Upper lobe of left lung (tissue), 6 donors: ENCODE data around the gene DPYD. TPM values are rescaled to one million over a fixed set of nuclear protein-coding genes. Genes with fewer than 3 reads are reported as not detected.

Experiments
- ATAC-seq, 2 donors: fragments of 200-7000 bp; cut with Tn5 transposase; one replicate each; pipeline ENCODE4 v1.9.1; 2022; ENCODE audit warnings: mild to moderate bottlenecking in 2 of 2, moderate library complexity in 2 of 2; ENCODE audit not compliant: low FRiP score in 2 of 2
- DNase-seq, 2 donors: peaks; one replicate each; pipeline ENCODE4 v3.0.0-alpha.2; 2019 to 2020
- H3K27ac ChIP-seq, 4 donors: fragments of 200-600 bp; sonication (generic); one replicate each; pipeline ENCODE4 v1.5.1; 2016 to 2019
- H3K27me3 ChIP-seq, 4 donors: fragments of 200-600 bp; sonication (generic); one replicate each; pipeline ENCODE4 v1.5.1; 2017 to 2019
- H3K36me3 ChIP-seq, 4 donors: fragments of 200-600 bp; sonication (generic); one replicate each; pipeline ENCODE4 v1.5.1; 2016 to 2019
- H3K4me1 ChIP-seq, 4 donors: fragments of 200-600 bp; sonication (generic); one replicate each; pipeline ENCODE4 v1.5.1; 2018 to 2019
- H3K4me3 ChIP-seq, 4 donors: fragments of 200-600 bp; sonication (generic); one replicate each; pipeline ENCODE4 v1.5.1; 2017 to 2019; ENCODE audit warnings: mild to moderate bottlenecking in 2 of 4, moderate library complexity in 1 of 4
- H3K9me3 ChIP-seq, 4 donors: fragments of 200-600 bp; sonication (generic); one replicate each; pipeline ENCODE4 v1.5.1; 2018 to 2019
- EP300 ChIP-seq, 4 donors: sonication (generic); formaldehyde crosslinking; IDR thresholded peaks; one replicate each; pipeline ENCODE4 v1.5.1; 2017; ENCODE audit warnings: antibody characterized with exemption in 4 of 4, control low read depth in 2 of 4
- POLR2A ChIP-seq, 4 donors: fragments of 450-650 bp; IDR thresholded peaks; one replicate each; pipeline ENCODE4 v1.5.1; 2016 to 2017; ENCODE audit warnings: antibody characterized with exemption in 4 of 4, mild to moderate bottlenecking in 2 of 4
- POLR2AphosphoS5 ChIP-seq, 2 donors: sonication (generic); formaldehyde crosslinking; IDR thresholded peaks; one replicate each; pipeline ENCODE4 v1.5.1; 2017; ENCODE audit warnings: antibody characterized with exemption in 2 of 2
- WGBS, 2 donors: methylation state at CpG; one replicate each; pipeline ENCODE4 v1.1.5; 2017 to 2018; 5-methylcytosine and 5-hydroxymethylcytosine counted together
- total RNA-seq, 6 donors: library from RNA; depleted of rRNA in 4 of 6; stranded (reverse); fragments of >200 nt in 4 of 6; gene quantifications; one replicate each; pipeline versions ENCODE4 v1.1.0 to v1.2.1, GENCODE V29; 2016 to 2021
- TF ChIP-seq, protein P1 (sequence below), 6 experiments: fragments of 450-650 bp in 4 of 6; fragments of 200-600 bp in 2 of 6; sonication (generic) in 2 of 6; IDR thresholded peaks; one replicate each; pipeline ENCODE4 v1.5.1; 2016 to 2019; ENCODE audit warnings: antibody characterized with exemption in 6 of 6
- donor health status: DM: no; HTN: no; CAD: no; lungs with moderate emphysema.
- donor health status: DM: no; HTN: yes; CAD: no; lungs with severe emphysema.

Gene DPYD
- total RNA-seq, 6 donors from 2014 or later = 60.9 to 106 (median 79.7) TPM

DNA sequence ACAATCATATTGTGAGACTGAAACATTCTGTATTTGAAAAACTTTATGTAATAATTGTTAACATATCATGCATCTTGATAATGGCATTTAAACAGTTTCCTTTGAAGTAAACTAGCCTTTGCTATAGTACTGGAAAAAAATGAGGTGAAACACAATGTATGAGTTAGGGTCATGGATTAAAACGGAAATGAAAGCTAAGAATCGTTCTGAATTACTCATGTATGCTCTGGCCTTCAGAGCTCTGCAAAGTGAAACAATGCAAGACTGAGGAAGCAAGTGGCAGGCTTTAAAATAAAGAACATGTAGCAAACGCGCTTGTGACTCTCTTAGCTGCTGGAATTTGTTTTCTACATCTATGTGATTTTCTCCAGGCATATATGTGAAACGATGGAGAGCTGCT lies 317.1 kb downstream of the DPYD start:
- Histone ChIP-seq H3K4me1 (no peaks in the 10 kb centered on the region), H3K36me3 (no peaks in the 10 kb centered on the region), H3K4me3 (no peak overlapping the region), H3K27me3 (no peaks in the 10 kb centered on the region), H3K9me3 (no peaks in the 10 kb centered on the region), H3K27ac (no peak overlapping the region)
- TF ChIP-seq EP300 (IDR thresholded peaks at IDR 0.05) = no peak
- no peak for DNase-seq
- WGBS, 2 donors = 49 to 63% methylated on average over 5 of the region's 5 CpGs
- no peak for ATAC-seq

DNA sequence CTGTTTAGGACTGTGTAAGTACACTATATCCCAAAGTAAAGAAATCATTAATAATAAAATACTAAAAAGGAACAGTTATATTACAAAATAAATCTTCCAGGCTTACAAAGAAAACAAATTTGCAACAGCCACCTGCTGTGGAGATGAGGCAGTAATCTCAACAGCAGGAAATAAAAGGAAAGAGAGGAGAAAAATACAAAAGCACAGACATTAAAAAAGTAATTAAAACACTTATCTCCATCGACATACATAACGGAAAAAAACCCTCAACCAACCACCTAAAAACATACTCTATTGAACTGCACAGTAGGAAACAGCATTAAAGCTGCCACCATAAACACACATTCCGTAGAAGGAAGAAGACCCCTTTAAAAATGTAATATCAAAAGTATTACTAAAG lies 317.6 kb downstream of the DPYD start:
- WGBS, 2 donors = 81 to 87% methylated on average over 3 of the region's 3 CpGs
- TF ChIP-seq POLR2A (IDR thresholded peaks at IDR 0.05) = no peak
- TF ChIP-seq, protein P1, sequence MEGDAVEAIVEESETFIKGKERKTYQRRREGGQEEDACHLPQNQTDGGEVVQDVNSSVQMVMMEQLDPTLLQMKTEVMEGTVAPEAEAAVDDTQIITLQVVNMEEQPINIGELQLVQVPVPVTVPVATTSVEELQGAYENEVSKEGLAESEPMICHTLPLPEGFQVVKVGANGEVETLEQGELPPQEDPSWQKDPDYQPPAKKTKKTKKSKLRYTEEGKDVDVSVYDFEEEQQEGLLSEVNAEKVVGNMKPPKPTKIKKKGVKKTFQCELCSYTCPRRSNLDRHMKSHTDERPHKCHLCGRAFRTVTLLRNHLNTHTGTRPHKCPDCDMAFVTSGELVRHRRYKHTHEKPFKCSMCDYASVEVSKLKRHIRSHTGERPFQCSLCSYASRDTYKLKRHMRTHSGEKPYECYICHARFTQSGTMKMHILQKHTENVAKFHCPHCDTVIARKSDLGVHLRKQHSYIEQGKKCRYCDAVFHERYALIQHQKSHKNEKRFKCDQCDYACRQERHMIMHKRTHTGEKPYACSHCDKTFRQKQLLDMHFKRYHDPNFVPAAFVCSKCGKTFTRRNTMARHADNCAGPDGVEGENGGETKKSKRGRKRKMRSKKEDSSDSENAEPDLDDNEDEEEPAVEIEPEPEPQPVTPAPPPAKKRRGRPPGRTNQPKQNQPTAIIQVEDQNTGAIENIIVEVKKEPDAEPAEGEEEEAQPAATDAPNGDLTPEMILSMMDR (IDR thresholded peaks at IDR 0.05) = no peak
- no peak for ATAC-seq
- no peaks in the 10 kb centered on the region for H3K36me3 ChIP-seq
- no peak overlapping the region for H3K4me3 ChIP-seq
- H3K4me1 ChIP-seq = no peaks in the 10 kb centered on the region
- H3K9me3 ChIP-seq = no peaks in the 10 kb centered on the region
- no peak for DNase-seq
- H3K27ac ChIP-seq = no peak overlapping the region
- no peaks in the 10 kb centered on the region for H3K27me3 ChIP-seq

DNA sequence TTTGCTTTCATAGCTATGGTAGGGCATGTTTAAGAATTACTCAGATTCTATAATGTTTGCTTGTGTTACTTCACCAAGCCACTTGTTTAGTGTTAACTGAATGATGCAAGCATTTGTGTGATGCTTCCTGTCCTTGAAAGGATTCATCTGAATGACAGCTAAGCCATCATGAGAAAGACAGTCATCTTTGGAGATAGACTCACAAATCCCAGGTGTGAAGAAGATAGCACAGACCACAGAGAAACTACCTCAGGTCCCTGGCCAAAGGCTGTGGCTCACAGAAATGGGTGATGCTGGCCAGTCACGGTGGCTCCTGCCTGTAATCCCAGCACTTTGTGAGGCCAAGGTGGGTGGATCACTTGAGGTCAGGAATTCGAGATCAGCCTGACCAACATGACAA lies 321.4 kb downstream of the DPYD start:
- WGBS, 2 donors = 50 to 86% methylated on average over 1 to 2 of the region's 2 CpGs
- H3K4me3 ChIP-seq = no peak overlapping the region
- no peak for ATAC-seq
- no peaks in the 10 kb centered on the region for H3K27me3 ChIP-seq
- H3K27ac ChIP-seq = no peak overlapping the region
- H3K9me3 ChIP-seq = no peaks in the 10 kb centered on the region
- TF ChIP-seq, protein P1 (IDR thresholded peaks at IDR 0.05) = no peak
- no peak for TF ChIP-seq EP300 (IDR thresholded peaks at IDR 0.05)
- TF ChIP-seq POLR2A (IDR thresholded peaks at IDR 0.05) = no peak
- no peak for TF ChIP-seq POLR2AphosphoS5 (IDR thresholded peaks at IDR 0.05)
- H3K4me1 ChIP-seq = no peaks in the 10 kb centered on the region
- no peak for DNase-seq
- peaks cover 0 to 1% (median 0%) of the 10 kb centered on the region in 4 donors for H3K36me3 ChIP-seq

DNA sequence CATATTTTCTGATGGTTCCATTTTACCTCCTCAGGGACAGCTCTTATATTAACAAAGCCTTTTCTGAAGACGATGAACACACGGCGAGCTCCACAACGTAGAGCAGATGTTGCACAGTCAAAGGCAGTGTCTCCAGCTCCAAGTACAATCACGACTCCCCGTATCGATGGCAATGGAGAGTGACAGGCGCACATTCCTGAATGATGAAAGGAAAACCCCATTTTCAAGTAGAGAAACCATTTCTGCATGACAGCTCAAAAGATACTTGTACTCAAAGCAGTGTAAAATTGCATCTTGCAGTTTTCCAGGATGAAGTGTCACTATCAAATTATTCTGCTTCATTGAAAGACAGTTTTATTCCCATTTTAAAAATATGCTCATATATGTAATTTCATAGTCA lies 327.6 kb downstream of the DPYD start:
- no peak overlapping the region for H3K27ac ChIP-seq
- H3K4me3 ChIP-seq = no peak overlapping the region
- peaks cover 0 to 48% (median 3%) of the 10 kb centered on the region in 4 donors for H3K36me3 ChIP-seq
- 95 to 96% methylated on average over 8 of the region's 8 CpGs for WGBS, 2 donors
- no peaks in the 10 kb centered on the region for H3K9me3 ChIP-seq
- H3K27me3 ChIP-seq = no peaks in the 10 kb centered on the region
- ATAC-seq (no peak), DNase-seq (no peak)
- no peaks in the 10 kb centered on the region for H3K4me1 ChIP-seq
- TF ChIP-seq, protein P1 (IDR thresholded peaks at IDR 0.05) = no peak
- TF ChIP-seq EP300 (IDR thresholded peaks at IDR 0.05) (no peak), POLR2AphosphoS5 (IDR thresholded peaks at IDR 0.05) (no peak), POLR2A (IDR thresholded peaks at IDR 0.05) (no peak)

DNA sequence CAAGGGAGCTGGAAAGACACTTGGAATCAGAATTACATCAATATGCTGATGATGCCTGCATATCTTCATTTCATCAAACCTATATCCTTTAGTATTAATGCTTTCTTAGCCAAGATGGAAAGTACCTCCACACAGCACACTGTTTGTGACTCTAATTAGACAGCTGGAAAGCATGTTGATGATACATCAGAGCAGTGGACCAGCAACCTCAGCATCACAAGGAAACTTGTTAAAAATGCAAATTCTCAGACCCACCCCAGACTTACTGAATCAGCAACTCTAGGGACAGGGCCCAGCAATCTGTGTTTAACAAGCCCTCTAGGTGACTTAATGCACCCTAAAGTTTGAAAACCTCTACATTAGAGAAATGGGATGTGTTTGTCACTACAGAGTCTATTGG lies 332.1 kb downstream of the DPYD start:
- H3K9me3 ChIP-seq = no peaks in the 10 kb centered on the region
- no peak overlapping the region for H3K4me3 ChIP-seq
- peaks cover 0 to 56% (median 3%) of the 10 kb centered on the region in 4 donors for H3K36me3 ChIP-seq
- no peaks in the 10 kb centered on the region for H3K27me3 ChIP-seq
- DNase-seq (no peak), ATAC-seq (no peak)
- no peak overlapping the region for H3K27ac ChIP-seq
- H3K4me1 ChIP-seq = no peaks in the 10 kb centered on the region
- TF ChIP-seq POLR2AphosphoS5 (IDR thresholded peaks at IDR 0.05) = no peak
- TF ChIP-seq, protein P1 (IDR thresholded peaks at IDR 0.05) = no peak
- TF ChIP-seq EP300 (IDR thresholded peaks at IDR 0.05) = no peak
- TF ChIP-seq POLR2A (IDR thresholded peaks at IDR 0.05) = no peak
